ENCODE data around the gene MAD1L1. TPM values are rescaled to one million over a fixed set of nuclear protein-coding genes. Genes with fewer than 3 reads are reported as not detected.
"Not testable (repeated sequence)": the region's sequence is repeated elsewhere in the genome, so short reads cannot be mapped to it uniquely, and the experiment has no call there.

The MAD1L1 gene
- total and polyA plus RNA-seq, 7 donors, result 11.7 to 17.5 (median 15.6) TPM

DNA sequence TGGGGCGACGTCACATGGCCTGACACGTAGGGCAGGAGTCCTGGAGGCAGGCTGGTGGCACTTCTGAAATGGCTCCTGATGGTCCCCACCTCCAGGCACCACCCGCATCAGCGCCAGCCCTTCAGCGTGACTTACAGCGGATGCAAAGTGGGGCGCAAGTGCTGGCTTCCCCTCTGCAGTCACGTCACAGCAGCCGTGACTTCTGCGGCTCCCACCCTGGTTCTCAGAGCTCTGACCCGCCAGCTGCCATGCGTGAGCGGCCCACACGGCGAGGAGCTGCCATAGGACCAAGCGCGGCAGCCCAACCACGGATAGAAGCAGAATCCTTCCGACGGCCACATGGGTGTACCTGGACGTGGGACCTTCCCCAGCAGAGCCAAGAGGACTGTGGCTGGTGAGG, 403.6 kb downstream of the MAD1L1 start:
- 93 to 97% (median 94%) methylated on average over 22 of the region's 22 CpGs for WGBS, 3 donors
- Histone ChIP-seq H3K36me3 (ENCODE audit: insufficient read depth in 1 of 2, low read depth in 1 of 2) (no peaks in the 10 kb centered on the region), H3K9me3 (no peaks in the 10 kb centered on the region), H3K4me1 (no peaks in the 10 kb centered on the region), H3K27ac (no peak overlapping the region), H3K4me3 (no peak overlapping the region), H3K27me3 (ENCODE audit: insufficient read depth in 3 of 3, low read length in 2 of 3) (no peaks in the 10 kb centered on the region)
- ATAC-seq (no peak), DNase-seq (peak in 1 of 2 donors; percentile 28)
- TF ChIP-seq, protein P1, sequence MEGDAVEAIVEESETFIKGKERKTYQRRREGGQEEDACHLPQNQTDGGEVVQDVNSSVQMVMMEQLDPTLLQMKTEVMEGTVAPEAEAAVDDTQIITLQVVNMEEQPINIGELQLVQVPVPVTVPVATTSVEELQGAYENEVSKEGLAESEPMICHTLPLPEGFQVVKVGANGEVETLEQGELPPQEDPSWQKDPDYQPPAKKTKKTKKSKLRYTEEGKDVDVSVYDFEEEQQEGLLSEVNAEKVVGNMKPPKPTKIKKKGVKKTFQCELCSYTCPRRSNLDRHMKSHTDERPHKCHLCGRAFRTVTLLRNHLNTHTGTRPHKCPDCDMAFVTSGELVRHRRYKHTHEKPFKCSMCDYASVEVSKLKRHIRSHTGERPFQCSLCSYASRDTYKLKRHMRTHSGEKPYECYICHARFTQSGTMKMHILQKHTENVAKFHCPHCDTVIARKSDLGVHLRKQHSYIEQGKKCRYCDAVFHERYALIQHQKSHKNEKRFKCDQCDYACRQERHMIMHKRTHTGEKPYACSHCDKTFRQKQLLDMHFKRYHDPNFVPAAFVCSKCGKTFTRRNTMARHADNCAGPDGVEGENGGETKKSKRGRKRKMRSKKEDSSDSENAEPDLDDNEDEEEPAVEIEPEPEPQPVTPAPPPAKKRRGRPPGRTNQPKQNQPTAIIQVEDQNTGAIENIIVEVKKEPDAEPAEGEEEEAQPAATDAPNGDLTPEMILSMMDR (IDR thresholded peaks at IDR 0.05), result no peak
- intact Hi-C loops (cut with DNase I), result no loop called here

DNA sequence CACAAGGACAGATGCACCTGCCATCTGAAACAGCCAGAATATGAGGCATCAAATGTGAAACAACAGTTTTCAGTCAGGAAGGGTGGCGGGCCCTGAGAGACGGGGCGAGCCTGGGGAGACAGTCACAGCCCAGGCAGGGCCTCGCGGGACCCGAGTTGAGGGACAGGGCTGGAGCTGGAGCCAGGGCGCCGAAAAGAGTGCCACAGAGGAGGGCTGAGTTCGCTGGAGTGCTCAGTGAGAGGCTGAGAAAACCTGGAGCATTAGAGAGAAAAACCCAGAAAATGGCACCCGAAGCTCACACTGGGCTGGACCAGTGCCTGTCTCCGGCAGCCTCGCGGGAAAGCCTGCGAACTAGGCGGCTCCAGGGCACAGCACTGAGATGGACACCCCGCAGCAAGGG, 404.6 kb downstream of the MAD1L1 start:
- intact Hi-C loops (cut with DNase I); H3K4me1 ChIP-seq; ATAC-seq; H3K9me3 ChIP-seq; H3K27me3 ChIP-seq (ENCODE audit: insufficient read depth in 3 of 3, low read length in 2 of 3); H3K4me3 ChIP-seq; H3K27ac ChIP-seq; H3K36me3 ChIP-seq (ENCODE audit: insufficient read depth in 1 of 2, low read depth in 1 of 2): not testable (repeated sequence)
- 94 to 96% (median 95%) methylated on average over 11 to 16 of the region's 16 CpGs for WGBS, 3 donors
- DNase-seq, result peak in 1 of 2 donors; percentile 38

DNA sequence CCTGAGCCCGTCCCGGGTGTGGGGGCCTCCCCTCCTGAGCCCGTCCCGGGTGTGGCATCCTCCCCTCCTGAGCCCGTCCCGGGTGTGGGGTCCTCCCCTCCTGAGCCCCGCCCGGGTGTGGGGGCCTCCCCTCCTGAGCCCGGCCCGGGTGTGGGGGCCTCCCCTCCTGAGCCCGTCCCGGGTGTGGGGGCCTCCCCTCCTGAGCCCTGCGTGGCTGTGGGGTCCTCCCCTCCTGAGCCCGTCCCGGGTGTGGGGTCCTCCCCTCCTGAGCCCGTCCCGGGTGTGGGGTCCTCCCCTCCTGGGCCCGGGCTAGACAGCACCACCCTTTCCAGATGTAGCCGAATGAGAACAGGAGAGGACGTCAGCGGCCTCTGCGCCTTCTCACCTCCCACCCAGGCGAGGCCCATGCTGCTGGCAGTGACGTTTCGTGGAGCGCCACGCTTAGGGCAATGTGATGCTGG, 405.2 kb downstream of the MAD1L1 start:
- 88 to 93% (median 92%) methylated on average over 11 to 27 of the region's 27 CpGs for WGBS, 3 donors
- peak in 1 of 2 donors; percentile 24 for DNase-seq
- H3K9me3 ChIP-seq; H3K36me3 ChIP-seq (ENCODE audit: insufficient read depth in 1 of 2, low read depth in 1 of 2); H3K27ac ChIP-seq; ATAC-seq; intact Hi-C loops (cut with DNase I); H3K4me3 ChIP-seq; H3K4me1 ChIP-seq; H3K27me3 ChIP-seq (ENCODE audit: insufficient read depth in 3 of 3, low read length in 2 of 3): not testable (repeated sequence)

DNA sequence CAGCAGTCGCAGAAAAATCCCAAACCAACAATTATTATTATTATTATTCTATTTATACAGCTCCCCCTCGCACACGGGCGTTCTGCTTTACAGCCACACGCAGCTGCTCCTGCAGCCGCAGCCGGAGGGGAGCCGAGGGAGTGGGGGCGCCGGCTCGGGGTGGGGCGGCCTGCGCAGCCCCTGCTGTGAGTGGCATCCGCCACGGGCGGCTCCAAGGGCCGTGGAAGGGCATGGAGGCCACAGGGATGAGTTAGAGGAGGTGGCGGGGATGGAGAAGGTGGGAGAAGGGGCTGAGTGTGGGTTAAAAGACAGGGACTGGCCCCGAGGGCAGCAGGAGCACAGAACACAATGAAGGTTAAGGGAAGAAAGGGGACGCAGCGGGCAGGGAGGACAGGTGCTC, 405.8 kb downstream of the MAD1L1 start:
- H3K27me3 ChIP-seq (ENCODE audit: insufficient read depth in 3 of 3, low read length in 2 of 3); H3K4me1 ChIP-seq; H3K36me3 ChIP-seq (ENCODE audit: insufficient read depth in 1 of 2, low read depth in 1 of 2); DNase-seq; intact Hi-C loops (cut with DNase I); ATAC-seq; H3K9me3 ChIP-seq; H3K4me3 ChIP-seq; H3K27ac ChIP-seq: not testable (repeated sequence)
- 64 to 84% (median 69%) methylated on average over 13 to 20 of the region's 21 CpGs for WGBS, 3 donors

DNA sequence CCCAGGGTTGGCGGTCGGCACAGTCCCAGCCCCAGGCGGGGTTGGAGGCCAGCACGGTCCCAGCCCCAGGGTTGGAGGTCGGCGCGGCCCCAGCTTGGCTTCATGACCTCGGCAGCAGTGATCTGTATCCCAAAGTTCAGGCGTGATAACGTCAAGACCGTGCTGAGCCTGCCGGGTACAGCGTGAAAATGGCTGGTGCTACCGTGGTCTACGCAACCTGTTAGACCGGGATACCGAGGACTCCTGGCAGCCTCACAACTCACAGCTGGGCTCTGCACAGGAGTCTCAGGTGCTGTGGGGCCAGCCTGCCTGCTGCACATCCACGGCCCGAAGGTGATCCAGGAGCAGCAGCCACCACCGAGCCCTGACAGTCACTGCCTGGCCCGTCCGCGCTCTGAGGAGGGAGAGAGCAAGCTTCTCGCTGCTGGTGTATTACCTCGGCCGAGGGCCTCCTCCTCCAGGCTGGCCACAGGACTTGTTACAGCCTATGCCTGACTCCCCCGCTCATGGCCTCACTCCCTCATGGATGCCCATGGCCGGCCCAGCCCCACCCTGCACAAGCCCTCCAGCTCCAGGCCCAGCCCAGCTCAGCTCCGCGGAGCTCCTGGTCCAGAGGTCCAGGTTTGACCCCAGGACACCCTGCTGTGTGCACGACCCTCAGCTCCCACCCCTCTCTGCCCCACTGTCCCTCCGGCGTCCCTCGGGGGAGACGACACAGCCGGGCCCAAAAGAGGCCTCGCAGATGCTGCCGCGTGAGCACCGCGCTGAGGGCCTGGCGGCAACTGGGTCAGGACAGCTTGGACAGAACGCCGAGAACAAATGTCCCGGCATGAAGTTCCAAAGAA, 406.6 kb downstream of the MAD1L1 start:
- H3K9me3 ChIP-seq, result no peaks in the 10 kb centered on the region
- no peaks in the 10 kb centered on the region for H3K36me3 ChIP-seq (ENCODE audit: insufficient read depth in 1 of 2, low read depth in 1 of 2)
- WGBS, 3 donors, result 77 to 86% (median 83%) methylated on average over 43 to 45 of the region's 45 CpGs
- peak in 1 of 2 donors; percentile 44 for DNase-seq
- H3K27ac ChIP-seq, result no peak overlapping the region
- TF ChIP-seq, protein P1 (IDR thresholded peaks at IDR 0.05), result no peak
- no peaks in the 10 kb centered on the region for H3K4me1 ChIP-seq
- H3K4me3 ChIP-seq, result no peak overlapping the region
- H3K27me3 ChIP-seq (ENCODE audit: insufficient read depth in 3 of 3, low read length in 2 of 3), result no peaks in the 10 kb centered on the region
- no peak for ATAC-seq
- intact Hi-C loops (cut with DNase I), result no loop called here

DNA sequence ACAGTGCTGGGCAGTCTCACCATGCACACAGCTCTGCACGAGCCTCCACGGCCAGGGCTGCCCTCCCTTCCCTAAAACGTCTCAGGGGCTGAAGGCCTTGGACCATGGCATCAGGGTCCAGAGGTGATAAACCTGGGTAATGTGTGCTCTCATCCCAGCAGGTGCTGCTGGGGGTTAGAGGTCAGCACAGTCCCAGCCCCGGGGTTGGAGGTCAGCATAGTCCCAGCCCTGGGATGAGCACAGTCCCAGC, 407.2 kb downstream of the MAD1L1 start:
- H3K27ac ChIP-seq; H3K36me3 ChIP-seq (ENCODE audit: insufficient read depth in 1 of 2, low read depth in 1 of 2); H3K4me1 ChIP-seq; DNase-seq; ATAC-seq; H3K9me3 ChIP-seq; intact Hi-C loops (cut with DNase I); H3K27me3 ChIP-seq (ENCODE audit: insufficient read depth in 3 of 3, low read length in 2 of 3); H3K4me3 ChIP-seq: not testable (repeated sequence)
- WGBS, 3 donors, result 95 to 98% (median 96%) methylated on average over 3 to 4 of the region's 4 CpGs

DNA sequence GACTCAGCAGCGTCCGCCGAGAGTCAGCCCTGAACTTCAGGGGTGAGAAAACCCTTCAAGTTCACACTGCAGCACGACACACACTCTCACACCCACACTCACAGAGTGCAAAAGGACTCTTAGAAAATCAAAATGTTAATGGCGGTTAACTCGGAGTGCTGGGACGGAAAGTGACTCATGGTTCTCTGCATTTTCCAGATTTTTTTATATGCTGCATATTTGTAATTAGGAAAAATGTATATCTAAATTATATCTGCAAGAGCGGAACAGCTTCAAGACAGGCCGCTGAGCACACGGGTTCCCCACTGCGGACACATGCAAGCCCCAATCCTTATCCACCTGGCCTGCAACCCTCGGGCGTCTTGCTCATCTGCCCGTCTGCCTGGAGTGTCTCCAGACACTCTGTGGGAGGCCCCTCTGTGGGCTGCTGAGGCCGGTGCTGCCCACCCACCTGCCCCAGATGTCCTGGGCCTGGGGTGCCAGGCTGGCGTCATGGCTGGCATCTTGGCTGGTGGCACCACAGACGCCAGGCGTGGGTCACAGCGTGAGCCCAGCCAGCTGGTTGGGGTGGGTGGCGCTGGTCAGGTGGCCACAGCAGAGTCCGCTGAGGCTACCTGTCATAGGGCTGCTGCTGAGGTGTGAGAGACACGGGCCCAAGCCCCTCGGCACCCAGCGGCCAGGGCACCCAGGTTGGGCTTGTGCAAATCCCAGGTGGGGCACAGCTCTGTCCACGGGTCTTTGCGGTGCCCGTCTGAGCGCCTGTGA, 407.7 kb downstream of the MAD1L1 start:
- H3K9me3 ChIP-seq; H3K27me3 ChIP-seq (ENCODE audit: insufficient read depth in 3 of 3, low read length in 2 of 3); H3K27ac ChIP-seq; intact Hi-C loops (cut with DNase I); DNase-seq; H3K4me1 ChIP-seq; H3K4me3 ChIP-seq; ATAC-seq; H3K36me3 ChIP-seq (ENCODE audit: insufficient read depth in 1 of 2, low read depth in 1 of 2): not testable (repeated sequence)
- 87 to 94% (median 91%) methylated on average over 21 to 28 of the region's 28 CpGs for WGBS, 3 donors

DNA sequence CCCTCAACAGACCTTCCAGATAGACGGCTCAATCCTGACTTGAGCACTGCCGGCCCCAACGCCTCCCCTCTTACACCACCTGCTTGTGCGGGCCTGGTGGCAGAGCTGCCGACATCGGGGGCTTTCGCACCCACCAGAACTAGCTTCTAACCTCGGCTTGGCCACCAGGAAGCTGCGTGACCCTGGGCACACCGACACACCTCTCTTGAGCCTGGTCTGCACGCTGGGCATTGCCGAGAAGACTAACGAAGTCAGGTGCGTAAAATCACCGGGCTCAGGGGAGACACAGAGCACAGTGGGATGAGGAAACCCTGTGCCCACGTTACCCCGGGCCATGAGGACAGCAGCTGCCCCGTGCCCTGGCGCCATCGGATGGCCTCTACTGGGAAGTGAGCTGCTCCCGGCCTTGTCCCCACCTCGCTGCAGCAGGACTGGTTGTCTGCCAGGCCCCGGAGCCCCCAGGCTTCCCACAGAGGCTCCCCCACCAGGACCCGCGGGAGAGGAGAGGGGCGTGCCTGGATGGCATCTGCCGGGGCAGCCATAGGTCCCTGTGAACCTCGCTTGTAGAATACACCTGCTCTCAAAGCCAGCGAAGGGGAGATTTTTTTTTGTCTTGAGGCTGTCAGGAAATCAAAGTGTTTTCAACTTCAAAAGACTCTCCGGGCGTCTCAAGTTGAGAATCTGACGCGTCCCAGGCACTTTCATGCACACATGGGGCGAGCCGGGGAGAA, 408.4 kb downstream of the MAD1L1 start:
- H3K4me1 ChIP-seq; H3K27me3 ChIP-seq (ENCODE audit: insufficient read depth in 3 of 3, low read length in 2 of 3); H3K4me3 ChIP-seq; H3K9me3 ChIP-seq; intact Hi-C loops (cut with DNase I); DNase-seq; H3K27ac ChIP-seq; ATAC-seq; H3K36me3 ChIP-seq (ENCODE audit: insufficient read depth in 1 of 2, low read depth in 1 of 2): not testable (repeated sequence)
- WGBS, 3 donors, result 87 to 90% (median 89%) methylated on average over 24 to 35 of the region's 35 CpGs
